ENCODE results near the gene GRP. TPM values are rescaled to one million over a fixed set of nuclear protein-coding genes. Genes with fewer than 3 reads are reported as not detected.

The GRP gene
- polyA plus RNA-seq, 1 experiment, result not detected

- Histone ChIP-seq H3K27ac (ENCODE audit: low read depth, low read length) (no peak overlapping the region), H3K4me3 (ENCODE audit: low read depth, low read length) (no peak overlapping the region), H3K9me3 (ENCODE audit: control insufficient read depth, insufficient read depth, low read length) (peaks cover 9% of the 10 kb centered on the region; the same call in 1 of the 2 replicates), H3K27me3 (ENCODE audit: control insufficient read depth, insufficient read depth, low read length) (peaks cover 82% of the 10 kb centered on the region)
- CTCF ChIA-PET, result no interaction called here
- no peak for DNase-seq (ENCODE audit: low read depth, low spot score)
- POLR2A ChIA-PET, result no interaction called here
- TF ChIP-seq CTCF (IDR thresholded peaks at IDR 0.05; ENCODE audit: low read depth, low read length), result no peak
These were observed 46.0 kb downstream of the GRP start for GRCh38 chr18:59265974-59266369.

- Histone ChIP-seq H3K9me3 (ENCODE audit: control insufficient read depth, insufficient read depth, low read length) (peaks cover 9% of the 10 kb centered on the region; the same call in 1 of the 2 replicates), H3K27ac (ENCODE audit: low read depth, low read length) (no peak overlapping the region), H3K4me3 (ENCODE audit: low read depth, low read length) (no peak overlapping the region), H3K27me3 (ENCODE audit: control insufficient read depth, insufficient read depth, low read length) (peaks cover 87% of the 10 kb centered on the region)
- no peak for TF ChIP-seq CTCF (IDR thresholded peaks at IDR 0.05; ENCODE audit: low read depth, low read length)
- CTCF ChIA-PET, result no interaction called here
- DNase-seq (ENCODE audit: low read depth, low spot score), result no peak
- POLR2A ChIA-PET, result no interaction called here
These were observed 46.5 kb downstream of the GRP start for GRCh38 chr18:59266459-59266858.

GRCh38 chr18:59266886-59267502, 47.0 kb downstream of the GRP start:
- Histone ChIP-seq H3K9me3 (ENCODE audit: control insufficient read depth, insufficient read depth, low read length) (peaks cover 9% of the 10 kb centered on the region; the same call in 1 of the 2 replicates), H3K27ac (ENCODE audit: low read depth, low read length) (no peak overlapping the region), H3K4me3 (ENCODE audit: low read depth, low read length) (no peak overlapping the region), H3K27me3 (ENCODE audit: control insufficient read depth, insufficient read depth, low read length) (peaks cover 92% of the 10 kb centered on the region)
- ChIA-PET POLR2A (no interaction called here), CTCF (interaction anchor here (0.6 to 1.7 kb wide), 3 partner anchors 18 to 250 kb away, joined by 4 to 5 read pairs (median 5); no protein-coding TSS in a partner anchor)
- TF ChIP-seq CTCF (IDR thresholded peaks at IDR 0.05; ENCODE audit: low read depth, low read length), result no peak
- DNase-seq (ENCODE audit: low read depth, low spot score), result no peak

GRCh38 chr18:59267503-59268126, 47.7 kb downstream of the GRP start:
- TF ChIP-seq CTCF (IDR thresholded peaks at IDR 0.05; ENCODE audit: low read depth, low read length), result no peak
- Histone ChIP-seq H3K27ac (ENCODE audit: low read depth, low read length) (no peak overlapping the region), H3K4me3 (ENCODE audit: low read depth, low read length) (no peak overlapping the region)

More at GRCh38 chr18:59267503-59268126, 47.7 kb downstream of the GRP start:
- ChIA-PET POLR2A (interaction anchor here (0.7 kb wide), 1 partner anchor 193 kb away, joined by 10 read pairs; no protein-coding TSS in a partner anchor), CTCF (interaction anchor here (0.6 to 1.7 kb wide), 5 partner anchors 9 to 249 kb away, joined by 3 to 5 read pairs (median 4); no protein-coding TSS in a partner anchor)
- no peak for DNase-seq (ENCODE audit: low read depth, low spot score)
- Histone ChIP-seq H3K27me3 (ENCODE audit: control insufficient read depth, insufficient read depth, low read length) (peaks cover 97% of the 10 kb centered on the region), H3K9me3 (ENCODE audit: control insufficient read depth, insufficient read depth, low read length) (peaks cover 12% of the 10 kb centered on the region; the same call in 1 of the 2 replicates)
